ENCODE measurements around the gene ZEB2.

The ZEB2 gene

DNA sequence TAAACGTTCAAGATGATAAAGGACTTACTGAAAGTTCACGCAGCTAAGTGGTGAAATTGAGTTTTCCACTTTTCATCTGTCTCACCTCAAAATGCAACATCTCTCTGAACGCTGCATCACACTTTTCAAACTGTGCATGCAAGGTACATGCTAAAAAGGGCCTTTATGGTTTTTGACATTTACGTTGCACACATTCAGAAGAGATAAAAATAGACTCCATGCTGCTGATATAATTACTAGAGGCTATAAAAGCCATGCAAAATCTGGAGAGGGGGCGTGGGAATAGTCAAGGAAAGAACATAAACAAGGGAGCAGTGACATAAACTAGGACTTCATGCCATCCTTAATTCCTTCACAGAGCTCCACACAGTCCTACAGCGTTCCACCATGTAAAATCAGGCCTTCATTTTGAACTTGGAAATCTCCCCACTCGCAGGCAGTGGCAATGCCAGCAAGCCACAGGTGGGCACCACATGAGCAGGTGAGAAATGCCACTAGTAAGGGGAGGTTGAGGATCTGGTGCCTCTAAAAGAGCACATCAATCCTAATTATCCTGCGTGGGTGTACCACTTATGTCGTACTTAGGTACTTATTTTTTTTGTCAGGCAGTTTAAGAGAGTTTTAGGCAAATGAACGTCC, 71.4 kb downstream of the ZEB2 start:
- H3K4me1 ChIP-seq (ENCODE audit: control insufficient read depth, insufficient read depth, low read length): no peaks in the 10 kb centered on the region
- no peak overlapping the region for H3K9ac ChIP-seq (ENCODE audit: low read length)
- H3K4me3 ChIP-seq (ENCODE audit: low read length): no peak overlapping the region

DNA sequence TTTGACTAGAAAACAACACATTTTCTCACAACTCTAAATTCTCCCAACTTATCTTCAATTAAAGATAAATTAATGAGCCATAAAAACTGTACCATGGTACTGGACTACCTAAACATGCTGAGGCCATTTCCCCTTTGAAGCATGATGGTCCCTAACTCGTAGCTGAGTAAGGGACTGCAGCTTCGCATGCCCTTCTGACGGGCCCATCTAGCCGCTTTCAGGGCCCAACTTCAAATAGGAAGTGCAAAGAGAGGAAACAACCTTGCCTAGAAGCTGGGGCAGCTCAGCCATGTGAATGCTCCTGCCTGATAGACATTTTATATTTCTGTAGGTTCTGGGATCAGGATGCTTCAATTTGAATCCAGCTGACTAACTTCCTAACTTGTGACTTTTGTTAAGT, 72.4 kb downstream of the ZEB2 start:
- Histone ChIP-seq H3K9me3 (ENCODE audit: control insufficient read depth, low read length) (no peaks in the 10 kb centered on the region), H3K4me1 (ENCODE audit: control insufficient read depth, insufficient read depth, low read length) (no peaks in the 10 kb centered on the region), H3K36me3 (ENCODE audit: control insufficient read depth, insufficient read depth, low read length) (no peaks in the 10 kb centered on the region), H3K9ac (ENCODE audit: low read length) (no peak overlapping the region), H3K27me3 (ENCODE audit: control insufficient read depth, insufficient read depth, low read length) (no peaks in the 10 kb centered on the region), H3K4me3 (ENCODE audit: low read length) (no peak overlapping the region)

More for the DNA sequence above, 71.4 kb downstream of the ZEB2 start:
- Histone ChIP-seq H3K9me3 (ENCODE audit: control insufficient read depth, low read length) (no peaks in the 10 kb centered on the region), H3K27me3 (ENCODE audit: control insufficient read depth, insufficient read depth, low read length) (no peaks in the 10 kb centered on the region), H3K36me3 (ENCODE audit: control insufficient read depth, insufficient read depth, low read length) (no peaks in the 10 kb centered on the region)

DNA sequence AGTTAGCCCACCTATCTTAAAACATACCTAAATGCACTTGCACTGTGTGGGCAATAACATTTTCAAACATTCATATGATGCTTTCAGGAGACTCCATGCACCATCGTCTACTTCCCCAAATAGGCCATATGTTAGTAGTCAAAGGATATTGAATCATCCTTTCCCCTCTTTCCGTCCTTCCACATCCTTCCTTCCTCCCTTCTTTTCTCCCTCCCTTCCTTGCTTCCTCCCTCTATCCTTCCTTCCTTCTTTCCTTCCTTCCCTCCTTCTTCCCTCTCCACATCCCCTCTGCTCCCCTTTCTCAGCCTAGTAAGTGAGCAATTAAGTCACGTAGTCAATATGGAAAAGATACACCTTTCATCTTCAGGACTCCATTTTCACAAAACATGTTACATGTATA, 73.8 kb downstream of the ZEB2 start:
- H3K27me3 ChIP-seq (ENCODE audit: control insufficient read depth, insufficient read depth, low read length): no peaks in the 10 kb centered on the region
- H3K4me1 ChIP-seq (ENCODE audit: control insufficient read depth, insufficient read depth, low read length): no peaks in the 10 kb centered on the region
- H3K4me3 ChIP-seq (ENCODE audit: low read length): no peak overlapping the region
- H3K36me3 ChIP-seq (ENCODE audit: control insufficient read depth, insufficient read depth, low read length): no peaks in the 10 kb centered on the region
- no peaks in the 10 kb centered on the region for H3K9me3 ChIP-seq (ENCODE audit: control insufficient read depth, low read length)
- H3K9ac ChIP-seq (ENCODE audit: low read length): no peak overlapping the region

DNA sequence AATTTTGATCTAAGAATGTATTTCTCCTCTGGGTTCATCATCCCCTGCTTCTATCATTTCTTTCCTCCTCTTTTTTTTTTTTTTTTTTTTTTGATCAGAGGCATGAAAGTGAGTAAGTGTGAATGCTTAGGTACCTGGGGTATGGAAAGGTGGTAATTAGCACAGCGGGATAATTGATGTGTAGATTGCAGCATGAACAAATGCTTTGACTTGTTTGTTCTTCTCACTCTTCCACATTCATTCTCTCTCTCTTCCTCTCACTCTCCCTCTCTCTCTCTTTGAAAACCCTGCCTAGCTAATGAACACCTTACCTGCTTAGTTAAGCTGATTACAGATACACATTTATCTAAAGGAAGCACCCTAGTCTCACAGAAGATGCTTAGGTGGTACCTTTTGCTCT, 74.7 kb downstream of the ZEB2 start:
- no peaks in the 10 kb centered on the region for H3K4me1 ChIP-seq (ENCODE audit: control insufficient read depth, insufficient read depth, low read length)
- H3K9ac ChIP-seq (ENCODE audit: low read length): no peak overlapping the region

DNA sequence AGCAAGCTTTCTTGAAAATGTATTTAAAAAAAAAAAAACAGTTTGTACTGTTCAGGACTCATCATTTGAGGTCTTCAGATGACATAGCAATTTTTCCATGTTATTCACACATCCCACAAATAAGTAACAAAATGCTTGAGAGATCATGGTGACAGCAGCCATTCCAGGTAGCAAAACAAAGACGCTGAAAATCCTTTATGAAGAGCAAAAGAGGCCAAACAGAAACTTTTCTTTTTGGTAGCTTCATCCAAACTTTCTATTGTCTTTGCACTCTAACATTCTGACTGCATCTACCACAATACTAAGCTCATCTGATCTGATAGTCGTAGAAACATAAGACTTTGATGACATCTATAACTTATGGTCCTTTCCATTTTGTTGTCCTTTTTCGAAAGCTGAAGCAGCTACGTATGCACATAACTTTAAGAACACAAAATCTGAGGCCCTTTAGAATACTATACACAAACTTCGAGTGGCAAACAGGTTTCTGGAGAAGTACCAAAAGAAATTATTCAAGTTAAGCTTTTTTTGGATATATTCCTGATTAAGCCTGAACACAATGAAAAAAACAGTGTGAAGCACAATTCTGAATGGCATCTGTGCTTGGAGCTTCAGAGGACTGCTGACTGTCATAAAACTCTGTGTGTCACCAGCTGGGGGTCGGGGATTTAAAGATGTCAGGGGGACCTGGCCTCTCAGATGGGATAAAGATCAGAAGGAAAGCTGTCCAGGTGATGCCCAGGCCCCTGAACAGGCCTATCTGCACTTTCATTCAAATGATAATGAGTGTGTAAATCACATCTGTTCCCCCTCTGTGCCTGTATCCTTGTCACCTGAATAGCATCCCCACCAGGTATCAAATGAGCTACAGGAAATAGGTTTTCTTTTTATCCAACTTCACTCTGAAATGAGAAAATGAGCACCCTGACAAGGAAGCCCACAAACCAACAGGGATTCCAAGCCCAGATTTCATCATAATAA, 75.8 kb downstream of the ZEB2 start:
- no peak overlapping the region for H3K9ac ChIP-seq (ENCODE audit: low read length)
- no peaks in the 10 kb centered on the region for H3K4me1 ChIP-seq (ENCODE audit: control insufficient read depth, insufficient read depth, low read length)
- no peak overlapping the region for H3K4me3 ChIP-seq (ENCODE audit: low read length)
- H3K9me3 ChIP-seq (ENCODE audit: control insufficient read depth, low read length): no peaks in the 10 kb centered on the region
- no peaks in the 10 kb centered on the region for H3K27me3 ChIP-seq (ENCODE audit: control insufficient read depth, insufficient read depth, low read length)
- H3K36me3 ChIP-seq (ENCODE audit: control insufficient read depth, insufficient read depth, low read length): no peaks in the 10 kb centered on the region

More for the DNA sequence above, 74.7 kb downstream of the ZEB2 start:
- no peaks in the 10 kb centered on the region for H3K36me3 ChIP-seq (ENCODE audit: control insufficient read depth, insufficient read depth, low read length)
- no peaks in the 10 kb centered on the region for H3K27me3 ChIP-seq (ENCODE audit: control insufficient read depth, insufficient read depth, low read length)
- H3K9me3 ChIP-seq (ENCODE audit: control insufficient read depth, low read length): no peaks in the 10 kb centered on the region
- H3K4me3 ChIP-seq (ENCODE audit: low read length): no peak overlapping the region

DNA sequence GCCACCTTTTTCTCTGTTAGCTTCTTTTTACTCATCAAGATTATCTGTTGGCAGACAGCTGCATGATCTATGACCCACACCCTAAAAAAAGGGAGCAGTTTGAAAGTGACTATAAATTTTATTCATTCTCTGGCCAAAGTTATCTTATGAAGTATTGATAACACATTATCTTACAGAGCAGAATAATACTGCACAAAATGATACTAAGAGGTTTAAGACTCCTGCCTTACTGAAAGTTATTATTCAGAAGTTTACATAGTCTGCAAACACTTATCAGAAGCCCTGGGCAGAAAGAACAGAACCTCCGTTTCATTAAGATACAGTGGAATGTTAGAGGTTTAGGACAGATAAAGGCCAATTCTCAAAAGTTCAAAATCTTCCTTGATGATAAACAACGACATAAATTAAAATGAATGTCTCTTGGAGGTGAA, 78.2 kb downstream of the ZEB2 start:
- Histone ChIP-seq H3K36me3 (ENCODE audit: control insufficient read depth, insufficient read depth, low read length) (no peaks in the 10 kb centered on the region), H3K4me1 (ENCODE audit: control insufficient read depth, insufficient read depth, low read length) (no peaks in the 10 kb centered on the region), H3K27me3 (ENCODE audit: control insufficient read depth, insufficient read depth, low read length) (no peaks in the 10 kb centered on the region), H3K4me3 (ENCODE audit: low read length) (no peak overlapping the region), H3K9ac (ENCODE audit: low read length) (no peak overlapping the region), H3K9me3 (ENCODE audit: control insufficient read depth, low read length) (no peaks in the 10 kb centered on the region)

DNA sequence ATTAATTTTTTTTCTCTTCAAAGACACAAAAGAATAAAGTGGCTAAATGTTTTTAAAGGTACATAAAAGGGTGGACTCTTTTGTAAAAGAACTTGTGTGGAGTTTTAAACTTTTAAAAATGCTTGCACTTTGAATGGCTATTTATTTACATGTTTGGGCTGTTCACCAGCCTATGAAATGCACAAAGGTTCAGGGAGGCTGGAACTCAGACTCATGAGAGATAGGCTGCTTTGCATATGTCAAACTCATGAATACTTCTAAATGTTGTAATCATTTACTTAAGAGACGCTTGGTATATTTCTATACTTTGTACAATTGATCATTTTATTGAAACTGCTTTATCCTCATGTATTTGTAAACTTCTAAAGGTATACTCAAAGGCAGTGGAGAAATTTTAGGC, 79.9 kb downstream of the ZEB2 start:
- no peaks in the 10 kb centered on the region for H3K36me3 ChIP-seq (ENCODE audit: control insufficient read depth, insufficient read depth, low read length)
- H3K9me3 ChIP-seq (ENCODE audit: control insufficient read depth, low read length): no peaks in the 10 kb centered on the region
- no peaks in the 10 kb centered on the region for H3K4me1 ChIP-seq (ENCODE audit: control insufficient read depth, insufficient read depth, low read length)
- no peak overlapping the region for H3K9ac ChIP-seq (ENCODE audit: low read length)
- no peaks in the 10 kb centered on the region for H3K27me3 ChIP-seq (ENCODE audit: control insufficient read depth, insufficient read depth, low read length)
- no peak overlapping the region for H3K4me3 ChIP-seq (ENCODE audit: low read length)

DNA sequence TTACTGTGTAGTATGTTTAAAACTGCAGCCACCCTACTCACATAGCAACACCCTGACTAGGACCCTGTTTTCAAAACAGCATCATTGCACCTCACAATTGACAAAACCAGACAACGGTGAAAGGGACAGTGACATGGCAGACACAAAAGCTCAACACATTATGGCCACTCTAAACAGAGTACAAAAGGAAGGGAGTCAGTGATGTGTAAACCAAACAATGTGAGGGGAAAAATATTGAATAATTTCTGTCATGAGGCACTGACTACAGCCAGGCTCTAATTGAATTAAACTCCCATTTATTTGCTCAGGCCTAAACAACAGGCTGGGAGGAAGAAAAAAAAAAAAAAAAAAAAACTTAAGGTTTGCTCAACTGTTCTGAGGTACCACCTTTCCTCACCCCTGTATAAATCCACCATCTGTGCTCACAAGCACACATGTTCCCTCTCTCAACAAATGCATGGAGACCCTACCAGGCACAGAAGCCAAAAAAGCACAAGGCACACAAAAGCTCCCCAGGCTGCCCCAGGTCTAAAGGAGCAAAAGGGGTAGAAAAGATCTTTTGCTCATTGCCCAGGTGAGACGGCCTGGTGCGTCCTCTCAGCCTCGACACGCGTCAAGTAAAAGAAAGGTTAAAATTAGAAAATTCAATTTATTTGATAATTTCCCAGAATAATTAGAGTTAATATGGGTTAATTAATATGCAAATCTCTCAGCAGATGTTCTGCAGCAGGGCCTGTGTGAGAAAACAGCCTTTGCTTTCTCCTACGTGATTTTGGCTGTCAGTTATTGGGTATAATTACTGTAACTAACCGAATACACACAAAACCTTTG, 80.9 kb downstream of the ZEB2 start:
- H3K9me3 ChIP-seq (ENCODE audit: control insufficient read depth, low read length): no peaks in the 10 kb centered on the region
- no peaks in the 10 kb centered on the region for H3K36me3 ChIP-seq (ENCODE audit: control insufficient read depth, insufficient read depth, low read length)
- no peak overlapping the region for H3K4me3 ChIP-seq (ENCODE audit: low read length)
- H3K4me1 ChIP-seq (ENCODE audit: control insufficient read depth, insufficient read depth, low read length): no peaks in the 10 kb centered on the region
- no peak overlapping the region for H3K9ac ChIP-seq (ENCODE audit: low read length)
- H3K27me3 ChIP-seq (ENCODE audit: control insufficient read depth, insufficient read depth, low read length): no peaks in the 10 kb centered on the region

DNA sequence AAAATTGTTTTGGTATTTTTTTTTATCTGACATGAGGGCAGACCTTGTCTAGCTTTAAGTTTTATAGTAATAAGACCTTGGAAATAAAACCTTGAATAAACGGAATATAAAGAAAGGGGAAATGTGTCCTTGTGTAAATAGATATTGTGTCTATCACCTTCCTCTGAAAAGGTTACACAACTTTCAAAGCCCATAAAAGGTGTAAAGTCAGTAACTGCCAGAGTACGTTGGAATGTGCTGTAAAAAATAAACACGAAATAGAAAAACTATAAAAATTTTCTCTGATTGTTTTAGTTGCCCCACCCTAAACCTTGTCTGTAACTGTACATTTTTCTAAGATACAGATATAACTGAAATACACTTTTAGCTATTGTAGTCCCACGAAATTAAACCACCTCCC, 82.3 kb downstream of the ZEB2 start:
- no peaks in the 10 kb centered on the region for H3K4me1 ChIP-seq (ENCODE audit: control insufficient read depth, insufficient read depth, low read length)
- H3K27me3 ChIP-seq (ENCODE audit: control insufficient read depth, insufficient read depth, low read length): no peaks in the 10 kb centered on the region

DNA sequence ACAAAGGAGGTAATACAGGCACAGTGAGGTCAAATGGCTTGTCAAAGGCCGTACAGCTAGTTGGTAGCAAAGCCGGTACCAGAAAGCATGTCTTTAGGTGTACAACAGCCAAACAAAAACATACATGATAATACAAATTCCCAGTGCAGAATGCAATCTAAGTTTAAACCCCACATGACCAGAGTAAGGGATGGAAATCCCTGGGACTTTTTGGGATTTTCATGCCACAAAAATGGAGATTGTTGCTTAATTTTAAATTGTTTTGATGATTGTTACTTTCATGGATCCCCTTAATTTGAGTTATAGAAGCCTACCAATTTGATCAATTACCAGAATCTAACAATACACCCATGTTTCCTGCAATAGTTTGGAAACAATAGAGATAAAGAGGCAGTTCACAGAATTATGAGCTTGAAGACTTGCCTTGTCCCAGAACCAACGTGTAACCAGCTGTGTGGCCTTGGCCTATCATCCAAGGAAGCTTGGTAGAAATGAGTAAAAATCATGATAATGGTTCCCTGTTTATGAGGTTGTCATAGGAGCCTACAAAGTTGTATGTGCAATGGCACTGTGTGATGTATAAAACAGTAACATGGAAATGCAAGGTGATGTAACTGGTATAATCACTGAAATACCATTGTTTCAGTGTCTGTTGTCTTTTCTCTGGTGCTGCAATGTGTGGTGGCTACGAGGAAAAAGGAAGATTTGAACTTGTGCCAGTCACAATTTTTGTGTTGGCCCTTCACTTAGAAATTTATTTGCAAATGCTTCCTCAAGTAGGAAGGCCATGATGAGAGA, 85.3 kb downstream of the ZEB2 start:
- H3K4me1 ChIP-seq (ENCODE audit: control insufficient read depth, insufficient read depth, low read length): no peaks in the 10 kb centered on the region
- H3K36me3 ChIP-seq (ENCODE audit: control insufficient read depth, insufficient read depth, low read length): no peaks in the 10 kb centered on the region
- no peaks in the 10 kb centered on the region for H3K9me3 ChIP-seq (ENCODE audit: control insufficient read depth, low read length)
- H3K27me3 ChIP-seq (ENCODE audit: control insufficient read depth, insufficient read depth, low read length): no peaks in the 10 kb centered on the region
- H3K9ac ChIP-seq (ENCODE audit: low read length): no peak overlapping the region
- no peak overlapping the region for H3K4me3 ChIP-seq (ENCODE audit: low read length)

More for the DNA sequence above, 82.3 kb downstream of the ZEB2 start:
- H3K9me3 ChIP-seq (ENCODE audit: control insufficient read depth, low read length): no peaks in the 10 kb centered on the region
- no peak overlapping the region for H3K9ac ChIP-seq (ENCODE audit: low read length)
- H3K4me3 ChIP-seq (ENCODE audit: low read length): no peak overlapping the region
- no peaks in the 10 kb centered on the region for H3K36me3 ChIP-seq (ENCODE audit: control insufficient read depth, insufficient read depth, low read length)

DNA sequence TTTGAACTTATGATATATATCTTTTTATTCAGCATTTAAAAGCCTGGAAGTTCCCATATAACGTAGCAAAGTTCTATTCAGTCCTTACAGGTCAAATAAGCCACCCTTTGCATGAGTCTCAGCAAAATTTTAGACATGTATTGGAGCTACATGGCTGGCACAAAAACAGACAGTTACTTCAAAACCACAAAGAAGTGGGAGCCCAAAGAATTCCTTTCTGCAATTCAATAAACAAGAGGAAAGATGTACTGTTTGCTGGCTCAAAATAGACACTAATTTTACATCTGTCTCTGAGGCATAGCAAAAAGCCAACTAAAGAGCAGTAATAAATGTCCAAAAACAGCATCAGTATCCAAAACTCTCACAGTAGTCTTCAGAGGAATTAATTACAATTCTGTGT, 87.0 kb downstream of the ZEB2 start:
- Histone ChIP-seq H3K9ac (ENCODE audit: low read length) (no peak overlapping the region), H3K9me3 (ENCODE audit: control insufficient read depth, low read length) (no peaks in the 10 kb centered on the region), H3K4me1 (ENCODE audit: control insufficient read depth, insufficient read depth, low read length) (no peaks in the 10 kb centered on the region), H3K4me3 (ENCODE audit: low read length) (no peak overlapping the region), H3K27me3 (ENCODE audit: control insufficient read depth, insufficient read depth, low read length) (no peaks in the 10 kb centered on the region), H3K36me3 (ENCODE audit: control insufficient read depth, insufficient read depth, low read length) (no peaks in the 10 kb centered on the region)

All from mucosa of stomach (tissue), 1 donor.